ENCODE results near the gene TMOD2. TPM values are rescaled to one million over a fixed set of nuclear protein-coding genes. Genes with fewer than 3 reads are reported as not detected.

Gene TMOD2
- total and polyA plus RNA-seq, 2 donors from 2014 or later = 2.5 to 9.3 TPM

GRCh38 chr15:51796847-51797401 lies 45.5 kb downstream of the TMOD2 start:
- peaks cover 0 to 3% (median 2%) of the 10 kb centered on the region in 3 donors for H3K36me3 ChIP-seq (ENCODE audit: control insufficient read depth in 2 of 3, insufficient read depth in 3 of 3, low read length in 3 of 3)
- DNase-seq (no peak), FAIRE-seq (no peak)
- TF ChIP-seq, protein P1, sequence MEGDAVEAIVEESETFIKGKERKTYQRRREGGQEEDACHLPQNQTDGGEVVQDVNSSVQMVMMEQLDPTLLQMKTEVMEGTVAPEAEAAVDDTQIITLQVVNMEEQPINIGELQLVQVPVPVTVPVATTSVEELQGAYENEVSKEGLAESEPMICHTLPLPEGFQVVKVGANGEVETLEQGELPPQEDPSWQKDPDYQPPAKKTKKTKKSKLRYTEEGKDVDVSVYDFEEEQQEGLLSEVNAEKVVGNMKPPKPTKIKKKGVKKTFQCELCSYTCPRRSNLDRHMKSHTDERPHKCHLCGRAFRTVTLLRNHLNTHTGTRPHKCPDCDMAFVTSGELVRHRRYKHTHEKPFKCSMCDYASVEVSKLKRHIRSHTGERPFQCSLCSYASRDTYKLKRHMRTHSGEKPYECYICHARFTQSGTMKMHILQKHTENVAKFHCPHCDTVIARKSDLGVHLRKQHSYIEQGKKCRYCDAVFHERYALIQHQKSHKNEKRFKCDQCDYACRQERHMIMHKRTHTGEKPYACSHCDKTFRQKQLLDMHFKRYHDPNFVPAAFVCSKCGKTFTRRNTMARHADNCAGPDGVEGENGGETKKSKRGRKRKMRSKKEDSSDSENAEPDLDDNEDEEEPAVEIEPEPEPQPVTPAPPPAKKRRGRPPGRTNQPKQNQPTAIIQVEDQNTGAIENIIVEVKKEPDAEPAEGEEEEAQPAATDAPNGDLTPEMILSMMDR (IDR thresholded peaks at IDR 0.05; ENCODE audit: borderline replicate concordance, extremely low read depth, insufficient read depth) = no peak
- intact Hi-C loops (cut with DNase I) = no loop called here
- H3K9me3 ChIP-seq (ENCODE audit: control insufficient read depth in 2 of 3, insufficient read depth in 1 of 3, low read length in 3 of 3) = no peaks in the 10 kb centered on the region
- H3K9ac ChIP-seq (ENCODE audit: low read length in 3 of 3) = no peak overlapping the region
- H3K27me3 ChIP-seq (ENCODE audit: control insufficient read depth, insufficient read depth, low read length) = no peaks in the 10 kb centered on the region
- H3K4me3 ChIP-seq (ENCODE audit: low read length in 3 of 3) = no peak overlapping the region
- H3K4me1 ChIP-seq (ENCODE audit: control insufficient read depth in 2 of 3, insufficient read depth in 2 of 3, low read depth in 1 of 3, low read length in 3 of 3) = peaks cover 0 to 3% (median 0%) of the 10 kb centered on the region in 3 donors
- H3K27ac ChIP-seq (ENCODE audit: low read depth in 2 of 2, low read length in 2 of 2) = no peak overlapping the region

DNA sequence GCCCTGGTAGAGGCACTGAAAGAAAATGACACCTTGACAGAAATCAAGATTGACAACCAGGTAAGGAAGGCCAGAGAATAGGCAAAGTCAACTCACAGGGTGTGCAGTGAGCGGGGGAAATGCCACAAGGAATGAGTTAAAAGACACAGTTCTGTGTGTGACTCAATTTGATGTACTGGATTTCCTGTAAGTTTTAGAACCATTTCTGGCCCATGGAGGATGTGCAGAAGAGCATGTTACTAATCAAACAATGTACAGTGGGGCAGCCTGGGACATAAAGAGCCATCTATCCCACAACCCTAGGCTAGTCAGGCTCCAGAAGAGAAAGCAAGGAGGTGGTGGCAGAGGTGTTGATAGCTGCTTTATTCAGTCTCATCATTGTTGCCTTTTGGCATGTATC lies 46.9 kb downstream of the TMOD2 start:
- Histone ChIP-seq H3K4me1 (ENCODE audit: control insufficient read depth in 2 of 3, insufficient read depth in 2 of 3, low read depth in 1 of 3, low read length in 3 of 3) (peaks cover 0 to 3% (median 0%) of the 10 kb centered on the region in 3 donors), H3K9ac (ENCODE audit: low read length in 3 of 3) (no peak overlapping the region), H3K27ac (ENCODE audit: low read depth in 2 of 2, low read length in 2 of 2) (no peak overlapping the region), H3K9me3 (ENCODE audit: control insufficient read depth in 2 of 3, insufficient read depth in 1 of 3, low read length in 3 of 3) (no peaks in the 10 kb centered on the region), H3K36me3 (ENCODE audit: control insufficient read depth in 2 of 3, insufficient read depth in 3 of 3, low read length in 3 of 3) (peaks cover 0 to 3% (median 2%) of the 10 kb centered on the region in 3 donors), H3K27me3 (ENCODE audit: control insufficient read depth, insufficient read depth, low read length) (no peaks in the 10 kb centered on the region), H3K4me3 (ENCODE audit: low read length in 3 of 3) (no peak overlapping the region)
- DNase-seq = no peak
- TF ChIP-seq, protein P1 (IDR thresholded peaks at IDR 0.05; ENCODE audit: borderline replicate concordance, extremely low read depth, insufficient read depth) = no peak
- intact Hi-C loops (cut with DNase I) = no loop called here
- FAIRE-seq = no peak

DNA sequence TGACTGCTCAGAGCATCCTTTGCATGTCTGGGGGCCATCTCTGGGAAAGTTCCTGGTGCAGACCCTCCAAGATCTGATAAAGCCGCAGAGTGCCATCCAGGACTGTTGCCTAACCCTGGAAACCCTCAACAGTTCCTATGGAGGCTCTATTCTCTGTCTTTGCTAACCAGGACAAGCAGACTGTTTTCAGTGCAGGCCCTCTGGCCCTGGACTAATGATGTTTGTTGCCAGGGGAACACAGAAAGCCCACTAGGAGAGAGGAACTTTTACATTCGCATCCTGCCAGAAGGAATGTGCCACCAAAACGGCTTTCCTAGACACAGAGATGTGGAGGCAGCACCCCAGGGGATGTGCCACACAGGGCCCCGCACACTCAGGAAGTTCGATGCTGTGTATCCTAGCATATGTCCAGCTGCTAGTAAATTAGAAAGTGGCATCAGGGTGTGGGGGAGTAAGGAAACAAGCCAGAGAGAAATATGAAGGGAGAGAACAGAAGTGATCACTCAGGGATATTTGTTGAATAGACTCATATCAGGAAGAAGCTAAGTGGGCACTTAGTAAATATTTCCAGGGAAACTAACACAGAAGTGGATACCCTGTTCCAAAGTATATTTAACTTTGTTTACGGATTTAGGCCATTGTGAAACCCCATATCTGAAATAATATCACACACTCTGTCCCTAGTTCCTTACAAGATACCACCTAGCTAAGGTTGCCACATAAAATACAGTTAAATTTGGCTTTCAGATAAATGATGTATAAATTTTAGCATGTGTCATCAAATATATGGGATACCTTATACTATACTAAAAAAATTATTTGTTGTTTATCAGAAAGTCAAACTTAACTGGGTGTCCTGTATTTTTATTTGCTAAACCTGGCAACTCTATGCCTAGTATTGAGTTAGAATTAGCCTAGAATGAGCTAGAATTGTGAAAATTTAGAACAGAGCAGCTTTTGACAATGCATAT lies 48.2 kb downstream of the TMOD2 start:
- TF ChIP-seq, protein P1 (IDR thresholded peaks at IDR 0.05; ENCODE audit: borderline replicate concordance, extremely low read depth, insufficient read depth) = no peak
- no peaks in the 10 kb centered on the region for H3K9me3 ChIP-seq (ENCODE audit: control insufficient read depth in 2 of 3, insufficient read depth in 1 of 3, low read length in 3 of 3)
- H3K36me3 ChIP-seq (ENCODE audit: control insufficient read depth in 2 of 3, insufficient read depth in 3 of 3, low read length in 3 of 3) = peaks cover 0 to 3% (median 2%) of the 10 kb centered on the region in 3 donors
- H3K4me1 ChIP-seq (ENCODE audit: control insufficient read depth in 2 of 3, insufficient read depth in 2 of 3, low read depth in 1 of 3, low read length in 3 of 3) = no peaks in the 10 kb centered on the region
- H3K9ac ChIP-seq (ENCODE audit: low read length in 3 of 3) = no peak overlapping the region
- DNase-seq = peak in 1 of 5 donors; percentile 14
- no peaks in the 10 kb centered on the region for H3K27me3 ChIP-seq (ENCODE audit: control insufficient read depth, insufficient read depth, low read length)
- intact Hi-C loops (cut with DNase I) = no loop called here
- no peak for FAIRE-seq
- no peak overlapping the region for H3K4me3 ChIP-seq (ENCODE audit: low read length in 3 of 3)
- no peak overlapping the region for H3K27ac ChIP-seq (ENCODE audit: low read depth in 2 of 2, low read length in 2 of 2)

Measured in kidney (tissue), 14 donors.